Neuronal stem cell (in vitro differentiated cells): Measurements from ENCODE around the gene SLC35F4.

Experiments used
- DNase-seq: peaks from one replicate; pipeline ENCODE4 v3.0.0-alpha.2; 2013; ENCODE audit warnings: low spot score
- H2AFZ ChIP-seq: one replicate; pipeline ENCODE4 v1.6.1; 2013; ENCODE audit warnings: mild to moderate bottlenecking, low read length, inconsistent platforms
- H2AK5ac ChIP-seq: 2 replicates; pipeline ENCODE4 v1.6.1; 2013; ENCODE audit warnings: low read depth, mild to moderate bottlenecking, inconsistent platforms, low read length, moderate library complexity, mixed read lengths
- H2BK120ac ChIP-seq: 2 replicates; pipeline ENCODE4 v1.6.1; 2013; ENCODE audit warnings: low read depth, mild to moderate bottlenecking, inconsistent platforms, low read length, moderate library complexity, mixed read lengths
- H2BK12ac ChIP-seq: one replicate; pipeline ENCODE4 v1.6.1; 2013; ENCODE audit warnings: low read length, inconsistent platforms
- H2BK15ac ChIP-seq: 2 replicates; pipeline ENCODE4 v1.6.1; 2013; ENCODE audit warnings: mild to moderate bottlenecking, low read length, inconsistent platforms, mixed read lengths
- H2BK5ac ChIP-seq: one replicate; pipeline ENCODE4 v1.6.1; 2013; ENCODE audit warnings: inconsistent platforms, mild to moderate bottlenecking, low read length, moderate library complexity
- H3K14ac ChIP-seq: one replicate; pipeline ENCODE4 v1.6.1; 2013; ENCODE audit warnings: low read length, inconsistent platforms
- H3K18ac ChIP-seq: 2 replicates; pipeline ENCODE4 v1.6.1; 2013; ENCODE audit warnings: low read length, inconsistent platforms
- H3K23ac ChIP-seq: 2 replicates; pipeline ENCODE4 v1.6.1; 2013; ENCODE audit warnings: low read depth, mild to moderate bottlenecking, mixed read lengths, low read length, inconsistent platforms; ENCODE audit not compliant: poor library complexity
- H3K27ac ChIP-seq: replicated peaks from 3 replicates; pipeline ENCODE4 v1.5.1; 2013; ENCODE audit warnings: low read length, inconsistent platforms
- H3K27me3 ChIP-seq, 3 experiments: 2 replicates each; pipeline ENCODE4 v1.6.1; 2013; ENCODE audit warnings: low read length in 3 of 3, mild to moderate bottlenecking in 2 of 3, inconsistent platforms in 1 of 3, low read depth in 1 of 3, mixed read lengths in 1 of 3, moderate library complexity in 1 of 3; ENCODE audit not compliant: control insufficient read depth in 3 of 3, insufficient read depth in 3 of 3
- H3K36me3 ChIP-seq, 2 donors: replicated peaks in 1 of 2; 2 replicates each; pipeline ENCODE4 v1.6.1; 2013; ENCODE audit warnings: low read length in 2 of 2; ENCODE audit not compliant: control insufficient read depth in 2 of 2, insufficient read depth in 2 of 2
- H3K4ac ChIP-seq: 2 replicates; pipeline ENCODE4 v1.6.1; 2013; ENCODE audit warnings: inconsistent platforms, mild to moderate bottlenecking, low read length, moderate library complexity
- H3K4me1 ChIP-seq, 2 donors: 1 replicate in 1 of 2; 2 replicates in 1 of 2; pipeline ENCODE4 v1.6.1; 2013; ENCODE audit warnings: low read length in 2 of 2, low read depth in 1 of 2; ENCODE audit not compliant: control insufficient read depth in 2 of 2, insufficient read depth in 1 of 2
- H3K4me2 ChIP-seq: one replicate; pipeline ENCODE4 v1.6.1; 2013; ENCODE audit warnings: mild to moderate bottlenecking, low read length, inconsistent platforms; ENCODE audit not compliant: insufficient read depth, poor library complexity, severe bottlenecking
- H3K4me3 ChIP-seq, 2 donors: 2 replicates each; pipeline ENCODE4 v1.5.1; 2013; ENCODE audit warnings: low read length in 2 of 2, mild to moderate bottlenecking in 2 of 2, inconsistent platforms in 1 of 2, moderate library complexity in 1 of 2
- H3K79me1 ChIP-seq: one replicate; pipeline ENCODE4 v1.6.1; 2013; ENCODE audit warnings: low read depth, mild to moderate bottlenecking, inconsistent platforms, low read length, moderate library complexity
- H3K9ac ChIP-seq: one replicate; pipeline ENCODE4 v1.6.1; 2013; ENCODE audit warnings: mild to moderate bottlenecking, low read depth, low read length, inconsistent platforms; ENCODE audit not compliant: poor library complexity
- H3K9me3 ChIP-seq, 2 donors: replicated peaks in 1 of 2; 2 replicates each; pipeline versions ENCODE3 to v1.6.1; 2013; ENCODE audit warnings: low read length in 2 of 2, mild to moderate bottlenecking in 2 of 2, inconsistent platforms in 1 of 2, low read depth in 1 of 2, mixed read lengths in 1 of 2, moderate library complexity in 1 of 2; ENCODE audit not compliant: control insufficient read depth in 2 of 2, insufficient read depth in 1 of 2
- H4K8ac ChIP-seq: one replicate; pipeline ENCODE4 v1.6.1; 2013; ENCODE audit warnings: low read depth, mild to moderate bottlenecking, inconsistent platforms, low read length, moderate library complexity
- H4K91ac ChIP-seq: one replicate; pipeline ENCODE4 v1.6.1; 2013; ENCODE audit warnings: low read length, low read depth, mild to moderate bottlenecking, inconsistent platforms; ENCODE audit not compliant: poor library complexity
- WGBS, 2 donors: extraction: QIAGEN DNeasy Blood & Tissue Kit; methylation state at CpG; one replicate each; pipeline ENCODE4 v1.1.7; 2013; ENCODE audit warnings: missing lambda C conversion rate in 2 of 2, mixed read lengths in 1 of 2; ENCODE audit not compliant: insufficient read length in 2 of 2, insufficient replicate concordance in 1 of 2; ENCODE audit errors: extremely low coverage in 2 of 2; 5-methylcytosine and 5-hydroxymethylcytosine counted together

The SLC35F4 gene

GRCh38 chr14:57814726-57815125 is 51.2 kb downstream of the SLC35F4 start:
- H2BK5ac ChIP-seq, result no peak overlapping the region
- H3K79me1 ChIP-seq, result no peaks in the 10 kb centered on the region
- H2BK12ac ChIP-seq, result no peak overlapping the region
- no peaks in the 10 kb centered on the region for H3K36me3 ChIP-seq
- H2BK15ac ChIP-seq, result no peak overlapping the region
- no peak overlapping the region for H2AK5ac ChIP-seq
- H3K9ac ChIP-seq, result no peak overlapping the region
- H4K91ac ChIP-seq, result no peak overlapping the region
- H3K9me3 ChIP-seq, result no peaks in the 10 kb centered on the region
- H3K27ac ChIP-seq, result no peak overlapping the region
- H3K14ac ChIP-seq, result no peak overlapping the region
- H4K8ac ChIP-seq, result no peak overlapping the region
- no peak overlapping the region for H2AFZ ChIP-seq
- H3K27me3 ChIP-seq, result no peaks in the 10 kb centered on the region
- no peak overlapping the region for H3K4ac ChIP-seq
- no peak overlapping the region for H2BK120ac ChIP-seq
- no peak overlapping the region for H3K4me3 ChIP-seq
- H3K18ac ChIP-seq, result no peak overlapping the region
- no peak overlapping the region for H3K4me2 ChIP-seq
- DNase-seq, result no peak
- WGBS, 2 donors, result no CpG with 5 or more reads among the region's 4 CpGs
- peaks cover 0 to 12% of the 10 kb centered on the region in 2 donors for H3K4me1 ChIP-seq
- no peak overlapping the region for H3K23ac ChIP-seq

- no CpG with 5 or more reads among the region's 2 CpGs for WGBS, 2 donors
- Histone ChIP-seq H2BK120ac (no peak overlapping the region), H4K91ac (no peak overlapping the region), H2BK15ac (no peak overlapping the region), H3K18ac (no peak overlapping the region), H3K9ac (no peak overlapping the region), H2BK12ac (no peak overlapping the region), H3K14ac (no peak overlapping the region), H3K4me3 (no peak overlapping the region), H2AFZ (no peak overlapping the region), H3K9me3 (no peaks in the 10 kb centered on the region), H3K36me3 (no peaks in the 10 kb centered on the region), H3K4ac (no peak overlapping the region), H4K8ac (no peak overlapping the region), H3K27me3 (no peaks in the 10 kb centered on the region), H3K4me1 (peaks cover 0 to 12% of the 10 kb centered on the region in 2 donors), H3K4me2 (no peak overlapping the region), H3K23ac (no peak overlapping the region), H2AK5ac (no peak overlapping the region), H3K79me1 (no peaks in the 10 kb centered on the region), H2BK5ac (no peak overlapping the region), H3K27ac (no peak overlapping the region)
- DNase-seq, result no peak
These were observed 53.2 kb downstream of the SLC35F4 start for GRCh38 chr14:57812741-57813140.

- Histone ChIP-seq H2BK5ac (no peak overlapping the region), H2BK15ac (no peak overlapping the region), H3K27ac (no peak overlapping the region), H3K27me3 (no peaks in the 10 kb centered on the region), H3K4me3 (no peak overlapping the region), H3K23ac (no peak overlapping the region), H4K91ac (no peak overlapping the region), H3K36me3 (no peaks in the 10 kb centered on the region), H4K8ac (no peak overlapping the region), H3K79me1 (no peaks in the 10 kb centered on the region), H3K18ac (no peak overlapping the region), H3K9me3 (no peaks in the 10 kb centered on the region), H2BK120ac (no peak overlapping the region), H2AK5ac (no peak overlapping the region), H3K9ac (no peak overlapping the region), H3K4me1 (peaks cover 0 to 12% of the 10 kb centered on the region in 2 donors), H2BK12ac (no peak overlapping the region), H2AFZ (no peak overlapping the region), H3K4ac (no peak overlapping the region), H3K4me2 (no peak overlapping the region), H3K14ac (no peak overlapping the region)
- no peak for DNase-seq
- WGBS, 2 donors, result no CpG with 5 or more reads among the region's 2 CpGs
These were observed 53.8 kb downstream of the SLC35F4 start for GRCh38 chr14:57811998-57812546.

GRCh38 chr14:57809808-57810207 is 56.1 kb downstream of the SLC35F4 start:
- Histone ChIP-seq H4K91ac (no peak overlapping the region), H2BK5ac (no peak overlapping the region), H2BK120ac (no peak overlapping the region), H3K4me2 (no peak overlapping the region), H2AK5ac (no peak overlapping the region), H4K8ac (no peak overlapping the region), H3K4me3 (no peak overlapping the region), H3K18ac (no peak overlapping the region), H3K36me3 (no peaks in the 10 kb centered on the region), H3K14ac (no peak overlapping the region), H3K4ac (no peak overlapping the region), H3K27me3 (no peaks in the 10 kb centered on the region), H3K4me1 (peaks cover 0 to 2% of the 10 kb centered on the region in 2 donors), H3K27ac (no peak overlapping the region), H2BK15ac (no peak overlapping the region), H3K9me3 (no peaks in the 10 kb centered on the region), H2AFZ (no peak overlapping the region), H2BK12ac (no peak overlapping the region), H3K79me1 (no peaks in the 10 kb centered on the region), H3K23ac (no peak overlapping the region), H3K9ac (no peak overlapping the region)
- DNase-seq, result no peak
- WGBS, 2 donors, result no CpG with 5 or more reads among the region's 1 CpG
